K562 (cell line): Measurements from ENCODE around the gene PPM1H. TPM values are rescaled to one million over a fixed set of nuclear protein-coding genes. Genes with fewer than 3 reads are reported as not detected.

ENCODE experiments used
- ADNP ChIP-seq: fragments of 200-800 bp; sonication (Bioruptor generic); IDR thresholded peaks from 2 replicates; pipeline ENCODE4 v1.6.1; 2016; ENCODE audit warnings: missing genetic modification characterization, missing compliant biosample characterization
- ARID1B ChIP-seq: fragments of 450-650 bp; IDR thresholded peaks from 2 replicates; pipeline ENCODE4 v1.6.1; 2016; ENCODE audit warnings: antibody characterized with exemption, mild to moderate bottlenecking, inconsistent platforms
- BRF1 ChIP-seq: IDR thresholded peaks from 3 replicates; pipeline ENCODE4 v1.6.1; 2011; ENCODE audit warnings: borderline replicate concordance, mild to moderate bottlenecking; ENCODE audit not compliant: insufficient read length; ENCODE audit errors: extremely low read depth
- CHAMP1 ChIP-seq: fragments of 450-650 bp; IDR thresholded peaks from 2 replicates; pipeline ENCODE4 v1.6.1; 2016; ENCODE audit warnings: mild to moderate bottlenecking
- ESRRA ChIP-seq: fragments of 450-650 bp; IDR thresholded peaks from 2 replicates; pipeline ENCODE4 v1.6.1; 2014; ENCODE audit warnings: low read depth, mild to moderate bottlenecking, moderate library complexity, borderline replicate concordance
- HEY1 ChIP-seq: fragments of 250-450 bp; sonication (Bioruptor Pico); IDR thresholded peaks from 2 replicates; pipeline ENCODE4 v1.5.0; 2020; ENCODE audit warnings: mild to moderate bottlenecking, moderate library complexity, borderline replicate concordance
- HMGXB4 ChIP-seq: sonication (generic); formaldehyde crosslinking; IDR thresholded peaks from 2 replicates; pipeline ENCODE4 v1.8.1; 2023; ENCODE audit warnings: mild to moderate bottlenecking, missing genetic modification reagents
- KLF13 ChIP-seq: fragments of 450-650 bp; IDR thresholded peaks from 2 replicates; pipeline ENCODE4 v1.6.1; 2016; ENCODE audit warnings: missing genetic modification characterization, low read depth, mild to moderate bottlenecking, missing compliant biosample characterization, moderate library complexity, borderline replicate concordance
- NFE2 ChIP-seq: IDR thresholded peaks from 2 replicates; pipeline ENCODE4 v1.6.1; 2014; ENCODE audit warnings: antibody characterized with exemption, low read depth
- POLR3G ChIP-seq: IDR thresholded peaks from 2 replicates; pipeline ENCODE4 v1.6.1; 2011; ENCODE audit not compliant: insufficient read length, insufficient replicate concordance; ENCODE audit errors: extremely low read depth
- SMAD3 ChIP-seq: fragments of 450-650 bp; formaldehyde crosslinking; conservative IDR thresholded peaks from 2 replicates; pipeline ENCODE4 v1.4.0; 2020; ENCODE audit warnings: mild to moderate bottlenecking
- SNAPC5 ChIP-seq: fragments of 250-450 bp; sonication (Bioruptor Pico); IDR thresholded peaks from 2 replicates; pipeline ENCODE4 v1.8.0; 2021; ENCODE audit warnings: moderate library complexity, mild to moderate bottlenecking, inconsistent platforms
- SREBF2 ChIP-seq: sonication (generic); formaldehyde crosslinking; IDR thresholded peaks from 2 replicates; pipeline ENCODE4 v1.4.0; 2020; ENCODE audit warnings: mild to moderate bottlenecking, missing genetic modification reagents
- TCF3 ChIP-seq: sonication (generic); formaldehyde crosslinking; IDR thresholded peaks from 2 replicates; pipeline ENCODE4 v1.4.0; 2020; ENCODE audit warnings: mild to moderate bottlenecking, missing genetic modification reagents
- TRIM25 ChIP-seq: fragments of 450-650 bp; IDR thresholded peaks from 2 replicates; pipeline ENCODE4 v1.7.0; 2016; ENCODE audit warnings: borderline replicate concordance
- XRCC5 ChIP-seq: fragments of 200-400 bp; formaldehyde crosslinking; IDR thresholded peaks from 2 replicates; pipeline ENCODE4 v1.6.1; 2017; ENCODE audit warnings: low read depth, mild to moderate bottlenecking, low read length
- ZKSCAN8 ChIP-seq: fragments of 200-800 bp; sonication (Bioruptor generic); IDR thresholded peaks from 2 replicates; pipeline ENCODE4 v1.6.1; 2016; ENCODE audit warnings: missing genetic modification characterization, missing compliant biosample characterization
- ZNF280B ChIP-seq: fragments of 250-450 bp; sonication (Bioruptor Pico); IDR thresholded peaks from 2 replicates; pipeline ENCODE4 v1.5.1; 2021; ENCODE audit warnings: mild to moderate bottlenecking
- ZNF347 ChIP-seq: fragments of 450-650 bp; formaldehyde crosslinking; IDR thresholded peaks from 2 replicates; pipeline ENCODE4 v1.4.0; 2020; ENCODE audit warnings: low read depth, mild to moderate bottlenecking, moderate library complexity
- ZNF436 ChIP-seq: fragments of 250-450, 450-650 bp; sonication (Bioruptor Pico); formaldehyde crosslinking; IDR thresholded peaks from 2 replicates; pipeline ENCODE4 v1.7.0; 2020; ENCODE audit warnings: mild to moderate bottlenecking
- ZSCAN29 ChIP-seq: fragments of 450-650 bp; IDR thresholded peaks from 2 replicates; pipeline ENCODE4 v1.6.1; 2017
- polyA plus RNA-seq, 8 experiments: library from polyadenylated mRNA; depleted of rRNA in 4 of 8; stranded (reverse) in 5 of 8; unstranded in 3 of 8; fragments of >200 nt; fragmentation: Nextera tagmentation in 2 of 8; fragmentation: Illumina TruSeq in 1 of 8; extraction: Ambion mirVana in 2 of 8; extraction: Trizol in 1 of 8; gene quantifications; 2 replicates each; pipeline versions ENCODE4 v1.2.1 to v1.2.3, GENCODE V29; 2011 to 2014; ENCODE audit warnings: inconsistent platforms in 1 of 8, missing spikeins in 1 of 8
- total RNA-seq, 7 experiments: library from RNA; depleted of rRNA in 6 of 7; stranded (reverse); fragments of >200 nt in 6 of 7; fragmentation: Illumina TruSeq in 2 of 7; extraction: Trizol in 2 of 7; gene quantifications; 2 replicates each; pipeline versions ENCODE4 v1.2.1 to v1.2.3, GENCODE V29; 2011 to 2021; ENCODE audit warnings: low replicate concordance in 1 of 7

The PPM1H gene
- total and polyA plus RNA-seq, 9 of the 15 experiments (the other 6 are each of a cell fraction or from before 2014, with no cell fraction given), result 5.3 to 29.3 (median 11.3) TPM

GRCh38 chr12:62760779-62761178, 174.2 kb downstream of the PPM1H start (continued):
- TF ChIP-seq ZNF280B (CRISPR knock-in tag) (no peak), POLR3G (no peak), ZKSCAN8 (no peak), HEY1 (no peak), ADNP (tag) (no peak), BRF1 (no peak), NFE2 (no peak), ZNF436 (CRISPR knock-in tag) (no peak), XRCC5 (no peak), CHAMP1 (no peak; the same call in 1 of the 2 replicates), TRIM25 (no peak), ARID1B (peak; percentile 74), SREBF2 (no peak), SMAD3 (CRISPR knock-in tag) (no peak), KLF13 (tag) (no peak), ESRRA (peak; percentile 89; the same call in 1 of the 2 replicates), SNAPC5 (CRISPR knock-in tag) (no peak), ZNF347 (CRISPR knock-in tag) (no peak), HMGXB4 (CRISPR knock-in tag) (no peak), ZSCAN29 (no peak), TCF3 (CRISPR knock-in tag) (0 out of 2 replicates have a peak, but pooled peaks have one; percentile 27)
